Effector memory CD4-positive, alpha-beta T cell (primary cell): Measurements from ENCODE around the gene ASPSCR1.
A peak's percentile ranks its signal among the peaks of the same experiment; 100 is the strongest.

Experiments used
- DNase-seq, 3 donors: peaks; one replicate each; pipeline ENCODE4 v3.0.0-alpha.2; 2020
- H3K27ac ChIP-seq: 2 replicates; pipeline ENCODE4 v1.7.0; 2013; ENCODE audit warnings: mild to moderate bottlenecking, low read length, moderate library complexity; ENCODE audit not compliant: insufficient read depth, poor library complexity, severe bottlenecking
- H3K27me3 ChIP-seq: replicated peaks from 2 replicates; pipeline ENCODE4 v1.7.0; 2013; ENCODE audit warnings: mild to moderate bottlenecking, low read length; ENCODE audit not compliant: insufficient read depth, control insufficient read depth, poor library complexity, severe bottlenecking
- H3K36me3 ChIP-seq: 2 replicates; pipeline ENCODE4 v1.7.0; 2013; ENCODE audit warnings: mild to moderate bottlenecking, low read length, moderate library complexity; ENCODE audit not compliant: control insufficient read depth, insufficient read depth
- H3K4me1 ChIP-seq: 2 replicates; pipeline ENCODE4 v1.7.0; 2013; ENCODE audit warnings: low read length, mild to moderate bottlenecking; ENCODE audit not compliant: control insufficient read depth, insufficient read depth, poor library complexity, severe bottlenecking
- H3K4me3 ChIP-seq: 2 replicates; pipeline ENCODE4 v1.7.0; 2013; ENCODE audit warnings: low read length, low read depth, mild to moderate bottlenecking; ENCODE audit not compliant: insufficient read depth, poor library complexity, severe bottlenecking
- H3K9me3 ChIP-seq: 2 replicates; pipeline ENCODE4 v1.7.0; 2013; ENCODE audit warnings: mild to moderate bottlenecking, low read length, moderate library complexity; ENCODE audit not compliant: control insufficient read depth

ASPSCR1 gene

GRCh38 chr17:82015311-82015971, 38.0 kb downstream of the ASPSCR1 start:
- Histone ChIP-seq H3K4me3 (no peak overlapping the region), H3K9me3 (no peaks in the 10 kb centered on the region), H3K27ac (no peak overlapping the region), H3K36me3 (peaks cover 3% of the 10 kb centered on the region), H3K4me1 (no peaks in the 10 kb centered on the region), H3K27me3 (no peaks in the 10 kb centered on the region)
- no peak for DNase-seq

GRCh38 chr17:82016061-82016874, 38.8 kb downstream of the ASPSCR1 start:
- H3K4me1 ChIP-seq, result peaks cover under 1% of the 10 kb centered on the region
- H3K4me3 ChIP-seq, result no peak overlapping the region

GRCh38 chr17:82016875-82017459, 39.5 kb downstream of the ASPSCR1 start:
- Histone ChIP-seq H3K27ac (no peak overlapping the region), H3K27me3 (no peaks in the 10 kb centered on the region), H3K9me3 (no peaks in the 10 kb centered on the region), H3K4me1 (peaks cover 8% of the 10 kb centered on the region), H3K36me3 (peaks cover 3% of the 10 kb centered on the region), H3K4me3 (no peak overlapping the region)
- no peak for DNase-seq

More at GRCh38 chr17:82016061-82016874, 38.8 kb downstream of the ASPSCR1 start:
- H3K36me3 ChIP-seq, result peaks cover 3% of the 10 kb centered on the region
- H3K9me3 ChIP-seq, result no peaks in the 10 kb centered on the region
- no peak overlapping the region for H3K27ac ChIP-seq
- no peaks in the 10 kb centered on the region for H3K27me3 ChIP-seq
- no peak for DNase-seq

DNA sequence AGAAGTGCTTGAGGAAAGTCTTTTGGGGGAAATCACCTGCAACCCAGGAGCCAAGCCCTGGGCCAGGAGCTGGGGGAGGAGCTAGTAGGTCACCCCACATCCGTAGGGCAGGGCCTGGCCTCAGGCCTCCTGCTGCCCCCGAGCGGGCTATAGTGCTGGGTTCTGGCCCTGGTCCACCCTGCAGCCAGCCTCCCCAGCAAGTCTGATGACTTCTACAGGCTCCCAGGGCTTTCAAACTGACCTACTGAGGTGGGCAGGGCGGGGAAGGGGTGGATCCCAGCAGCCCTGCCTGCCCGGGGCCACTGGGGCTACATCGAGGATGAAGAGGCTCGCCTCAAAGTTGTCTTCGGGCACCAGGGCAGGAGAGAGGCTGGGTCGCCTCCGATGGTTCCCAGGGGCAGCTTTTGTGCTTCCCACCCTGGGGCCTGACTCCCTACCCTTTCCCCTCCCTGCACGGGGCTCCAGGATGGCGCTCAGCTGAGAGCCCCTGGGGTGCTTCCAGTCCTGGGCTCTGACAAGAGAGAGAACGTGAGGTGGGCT, 40.3 kb downstream of the ASPSCR1 start:
- Histone ChIP-seq H3K9me3 (no peaks in the 10 kb centered on the region), H3K4me3 (no peak overlapping the region), H3K4me1 (peaks cover 14% of the 10 kb centered on the region), H3K36me3 (peaks cover 3% of the 10 kb centered on the region), H3K27ac (no peak overlapping the region), H3K27me3 (no peaks in the 10 kb centered on the region)
- no peak for DNase-seq

DNA sequence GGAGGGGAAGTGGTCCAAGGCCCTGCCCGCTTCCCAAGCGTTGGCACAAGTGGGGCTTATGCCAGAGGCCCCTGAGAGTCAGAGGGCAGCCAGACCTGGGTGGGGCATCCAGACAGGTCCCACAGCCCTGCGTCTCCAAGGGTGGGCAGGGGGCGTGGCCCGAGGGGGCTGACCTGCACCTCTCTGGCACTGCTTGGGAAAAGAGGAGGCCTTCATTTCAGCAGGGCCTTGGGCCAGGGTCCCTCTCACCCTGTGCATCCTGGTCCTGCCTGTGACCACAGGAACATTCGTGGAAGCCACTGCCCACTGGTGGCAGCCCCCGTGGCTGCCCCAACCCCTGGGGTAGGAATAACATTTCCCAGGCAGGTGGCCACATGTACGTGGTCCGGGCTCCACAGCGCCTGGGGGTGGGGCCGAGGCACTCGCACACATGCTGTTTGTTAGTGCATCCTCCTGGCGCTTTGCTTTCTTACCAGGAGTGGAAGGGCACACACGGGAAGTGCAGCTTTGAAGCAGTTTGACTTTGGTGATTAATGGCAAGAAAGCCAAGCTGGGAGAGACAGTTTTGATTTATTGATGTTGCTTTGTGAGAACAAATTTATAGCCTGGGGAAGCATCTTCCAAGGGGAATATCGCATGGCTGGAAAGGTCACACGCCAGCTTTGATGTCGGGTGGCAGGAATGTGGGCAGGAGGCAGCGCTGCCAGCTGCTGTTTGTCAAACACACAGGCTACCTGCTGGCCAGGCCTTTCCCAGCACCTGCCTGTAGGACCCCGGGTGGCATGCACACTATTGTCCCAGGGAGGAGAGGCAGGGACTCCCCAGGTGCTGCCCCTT, 40.9 kb downstream of the ASPSCR1 start:
- DNase-seq, result no peak
- Histone ChIP-seq H3K4me1 (peaks cover 14% of the 10 kb centered on the region), H3K27me3 (no peaks in the 10 kb centered on the region), H3K27ac (no peak overlapping the region), H3K36me3 (peaks cover 3% of the 10 kb centered on the region), H3K9me3 (no peaks in the 10 kb centered on the region), H3K4me3 (no peak overlapping the region)

DNA sequence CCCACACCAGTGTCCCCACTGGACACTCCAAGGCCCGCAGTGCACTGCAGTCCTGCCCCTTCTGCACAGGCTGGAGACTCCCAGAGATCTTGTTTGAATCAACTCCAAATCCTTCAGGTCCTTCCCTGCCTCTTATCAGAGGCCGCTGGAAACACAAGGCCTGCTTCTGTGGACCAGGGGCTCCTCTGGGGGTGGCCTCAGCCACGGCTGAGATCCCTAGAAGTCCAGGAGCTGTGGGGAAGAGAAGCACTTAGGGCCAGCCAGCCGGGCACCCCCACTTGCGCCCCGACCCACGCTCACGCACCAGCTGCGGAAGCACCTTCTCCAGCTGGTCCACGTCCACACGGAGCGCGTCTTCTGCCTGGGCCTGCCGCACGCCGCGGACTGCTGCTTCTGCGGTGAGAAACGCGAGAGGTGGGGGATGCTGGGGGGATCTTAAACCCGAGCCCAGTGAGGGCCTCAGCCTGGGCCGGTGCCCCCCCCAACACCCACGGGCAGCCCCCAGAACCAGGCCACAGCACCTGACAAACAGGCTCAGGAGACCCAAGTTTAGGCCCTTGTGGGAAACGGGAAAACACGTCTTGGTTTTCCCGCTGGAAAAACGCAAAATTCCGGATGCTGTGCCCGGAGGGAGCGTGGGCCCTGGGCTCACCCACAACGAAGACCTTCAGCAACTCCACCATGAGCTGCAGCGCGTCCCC, 41.7 kb downstream of the ASPSCR1 start:
- H3K4me3 ChIP-seq, result no peak overlapping the region
- H3K27ac ChIP-seq, result no peak overlapping the region
- DNase-seq, result no peak
- no peaks in the 10 kb centered on the region for H3K9me3 ChIP-seq
- peaks cover 21% of the 10 kb centered on the region for H3K4me1 ChIP-seq
- H3K27me3 ChIP-seq, result no peaks in the 10 kb centered on the region
- H3K36me3 ChIP-seq, result peaks cover 3% of the 10 kb centered on the region

- peaks cover 24% of the 10 kb centered on the region for H3K4me1 ChIP-seq
- DNase-seq, result peak; percentile 20 to 48 (median 27)
- H3K36me3 ChIP-seq, result peaks cover 3% of the 10 kb centered on the region
- no peaks in the 10 kb centered on the region for H3K27me3 ChIP-seq
- no peak overlapping the region for H3K27ac ChIP-seq
- no peaks in the 10 kb centered on the region for H3K9me3 ChIP-seq
- H3K4me3 ChIP-seq, result no peak overlapping the region
These were observed 42.5 kb downstream of the ASPSCR1 start for GRCh38 chr17:82019690-82020571.

GRCh38 chr17:82020572-82021106, 43.2 kb downstream of the ASPSCR1 start:
- no peaks in the 10 kb centered on the region for H3K9me3 ChIP-seq
- peaks cover 24% of the 10 kb centered on the region for H3K4me1 ChIP-seq
- H3K27ac ChIP-seq, result no peak overlapping the region
- DNase-seq, result no peak
- H3K4me3 ChIP-seq, result no peak overlapping the region
- H3K27me3 ChIP-seq, result no peaks in the 10 kb centered on the region
- peaks cover 3% of the 10 kb centered on the region for H3K36me3 ChIP-seq
